ENCODE data around the gene MAP3K6.
A peak's percentile ranks its signal among the peaks of the same experiment; 100 is the strongest.

Gene MAP3K6

DNA sequence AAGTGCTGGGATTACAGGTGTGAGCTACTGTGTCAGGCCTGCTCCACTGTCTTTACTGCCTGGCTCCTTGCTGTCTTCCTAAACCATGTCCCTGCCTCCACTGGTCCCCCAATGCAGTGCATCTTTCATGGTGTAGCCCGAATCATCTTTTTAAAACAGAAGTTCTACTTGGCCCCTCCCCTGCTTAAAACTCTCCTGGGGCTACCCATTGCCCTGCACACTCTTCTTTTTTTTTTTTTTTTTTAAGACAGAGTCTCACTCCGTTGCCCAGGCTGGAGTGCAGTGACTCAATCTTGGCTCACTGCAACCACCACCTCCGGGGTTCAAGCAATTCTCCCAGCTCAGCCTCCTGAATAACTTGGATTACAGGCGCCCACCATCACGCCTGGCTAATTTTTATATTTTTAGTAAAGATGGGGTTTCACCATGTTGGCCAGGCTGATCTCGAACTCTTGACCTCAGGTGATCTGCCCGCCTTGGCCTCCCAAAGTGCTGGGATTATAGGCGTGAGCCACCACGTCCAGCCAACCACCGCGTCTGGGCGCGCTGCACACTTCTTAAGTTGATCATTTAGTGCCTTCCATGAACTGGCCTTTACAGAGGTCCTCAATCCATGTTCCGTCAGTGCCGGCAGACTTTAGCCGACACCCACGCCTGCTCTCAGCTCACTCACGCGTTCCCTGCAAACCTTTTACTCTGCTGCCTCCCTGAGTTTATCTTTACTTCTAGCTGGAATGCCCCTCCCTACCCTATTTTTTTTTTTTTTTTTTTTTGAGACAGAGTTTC, 5.5 kb upstream of the MAP3K6 start:
- no CpG with 5 or more reads among the region's 19 CpGs for WGBS, 2 donors (ENCODE audit: extremely low coverage in 2 of 2, insufficient read length in 2 of 2, insufficient replicate concordance in 1 of 2)

DNA sequence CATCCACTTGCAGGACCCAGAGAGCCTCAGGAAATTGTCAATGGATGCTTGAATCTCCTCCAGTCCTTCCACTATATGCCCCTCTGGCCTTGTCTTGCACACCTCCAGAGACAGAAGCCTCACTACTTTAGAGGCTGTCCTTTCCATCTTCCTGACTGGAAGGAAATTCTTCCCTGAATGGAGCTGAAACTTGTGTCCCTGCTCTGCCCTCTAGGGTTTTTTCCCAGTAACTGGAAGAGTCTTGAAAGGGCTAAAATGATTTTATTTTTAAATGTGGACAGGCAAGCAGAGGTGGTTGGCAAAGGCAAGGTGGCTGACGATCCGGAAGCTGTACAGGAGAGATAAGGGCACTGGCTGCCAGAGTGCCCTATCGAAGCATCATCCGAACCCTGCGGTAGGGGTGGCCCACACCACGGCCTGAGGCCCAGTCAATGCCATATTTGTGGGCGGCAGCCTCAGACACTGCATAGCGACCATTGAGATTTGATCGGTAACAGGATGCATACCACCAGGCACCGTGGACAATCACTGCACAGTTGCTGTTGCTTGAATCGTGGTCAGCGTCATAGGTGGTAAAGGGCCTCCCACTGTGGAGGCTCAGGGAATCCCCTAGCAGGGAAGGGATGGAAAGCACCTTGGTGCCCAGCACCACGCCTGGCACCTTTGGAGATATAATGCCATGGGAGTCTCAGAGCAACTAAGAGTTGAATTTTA, 2.3 kb upstream of the MAP3K6 start:
- H4K91ac ChIP-seq (ENCODE audit: low read depth, low read length, poor library complexity) = peak overlapping the region; percentile 57
- peak overlapping the region; percentile 13 for H3K23ac ChIP-seq (ENCODE audit: low read depth, low read length, poor library complexity)
- H4K8ac ChIP-seq (ENCODE audit: low read depth, low read length) = no peak overlapping the region
- no peak overlapping the region for H2BK120ac ChIP-seq (ENCODE audit: low read depth, low read length)
- H3K79me1 ChIP-seq (ENCODE audit: low read depth, low read length) = no peaks in the 10 kb centered on the region
- peak overlapping the region; percentile 73 for H2BK15ac ChIP-seq (ENCODE audit: low read length)
- no CpG with 5 or more reads among the region's 13 CpGs for WGBS, 2 donors (ENCODE audit: extremely low coverage in 2 of 2, insufficient read length in 2 of 2, insufficient replicate concordance in 1 of 2)
- no peaks in the 10 kb centered on the region for H3K36me3 ChIP-seq (replicated peaks in 1 of 2; ENCODE audit: control insufficient read depth in 2 of 2, insufficient read depth in 2 of 2, low read length in 2 of 2)
- peaks cover 18 to 20% of the 10 kb centered on the region in 2 donors for H3K4me1 ChIP-seq (ENCODE audit: control insufficient read depth in 2 of 2, insufficient read depth in 1 of 2, low read depth in 1 of 2, low read length in 2 of 2)
- no peak for DNase-seq (ENCODE audit: low spot score)
- peak overlapping the region; percentile 72 for H3K14ac ChIP-seq (ENCODE audit: low read length)
- no peak overlapping the region for H3K4me3 ChIP-seq (ENCODE audit: low read length in 2 of 2)
- no peak overlapping the region for H3K9ac ChIP-seq (ENCODE audit: low read depth, low read length, poor library complexity)
- H2BK12ac ChIP-seq (ENCODE audit: low read length) = peak overlapping the region; percentile 92
- H3K4ac ChIP-seq (ENCODE audit: low read length) = no peak overlapping the region
- H3K27me3 ChIP-seq (ENCODE audit: control insufficient read depth in 3 of 3, insufficient read depth in 3 of 3, low read depth in 1 of 3, low read length in 3 of 3) = peaks cover 0 to 14% (median 0%) of the 10 kb centered on the region in 3 experiments
- no peak overlapping the region for H2BK5ac ChIP-seq (ENCODE audit: low read length)
- H2AFZ ChIP-seq (ENCODE audit: low read length) = no peak overlapping the region
- H3K27ac ChIP-seq (replicated peaks; ENCODE audit: low read length) = no peak overlapping the region
- H3K9me3 ChIP-seq (replicated peaks in 1 of 2; ENCODE audit: control insufficient read depth in 2 of 2, insufficient read depth in 1 of 2, low read depth in 1 of 2, low read length in 2 of 2) = no peaks in the 10 kb centered on the region
- H2AK5ac ChIP-seq (ENCODE audit: low read depth, low read length) = no peak overlapping the region
- H3K4me2 ChIP-seq (ENCODE audit: insufficient read depth, low read length, poor library complexity, severe bottlenecking) = no peak overlapping the region
- H3K18ac ChIP-seq (ENCODE audit: low read length) = peak overlapping the region; percentile 22

More for the DNA sequence above, 5.5 kb upstream of the MAP3K6 start:
- Histone ChIP-seq H3K27ac (replicated peaks; ENCODE audit: low read length) (no peak overlapping the region), H3K4me2 (ENCODE audit: insufficient read depth, low read length, poor library complexity, severe bottlenecking) (no peak overlapping the region), H3K4ac (ENCODE audit: low read length) (no peak overlapping the region), H4K8ac (ENCODE audit: low read depth, low read length) (no peak overlapping the region), H3K9ac (ENCODE audit: low read depth, low read length, poor library complexity) (no peak overlapping the region), H3K4me1 (ENCODE audit: control insufficient read depth in 2 of 2, insufficient read depth in 1 of 2, low read depth in 1 of 2, low read length in 2 of 2) (peaks cover 3 to 5% of the 10 kb centered on the region in 2 donors), H3K23ac (ENCODE audit: low read depth, low read length, poor library complexity) (peak overlapping the region; percentile 59), H2BK12ac (ENCODE audit: low read length) (no peak overlapping the region), H3K18ac (ENCODE audit: low read length) (peak overlapping the region; percentile 25), H2AFZ (ENCODE audit: low read length) (no peak overlapping the region), H2BK15ac (ENCODE audit: low read length) (no peak overlapping the region), H2AK5ac (ENCODE audit: low read depth, low read length) (no peak overlapping the region), H3K4me3 (ENCODE audit: low read length in 2 of 2) (no peak overlapping the region), H3K79me1 (ENCODE audit: low read depth, low read length) (no peaks in the 10 kb centered on the region), H4K91ac (ENCODE audit: low read depth, low read length, poor library complexity) (no peak overlapping the region), H3K9me3 (replicated peaks in 1 of 2; ENCODE audit: control insufficient read depth in 2 of 2, insufficient read depth in 1 of 2, low read depth in 1 of 2, low read length in 2 of 2) (no peaks in the 10 kb centered on the region), H2BK5ac (ENCODE audit: low read length) (no peak overlapping the region), H3K36me3 (replicated peaks in 1 of 2; ENCODE audit: control insufficient read depth in 2 of 2, insufficient read depth in 2 of 2, low read length in 2 of 2) (no peaks in the 10 kb centered on the region), H3K14ac (ENCODE audit: low read length) (no peak overlapping the region), H2BK120ac (ENCODE audit: low read depth, low read length) (no peak overlapping the region), H3K27me3 (ENCODE audit: control insufficient read depth in 3 of 3, insufficient read depth in 3 of 3, low read depth in 1 of 3, low read length in 3 of 3) (peaks cover 0 to 14% (median 0%) of the 10 kb centered on the region in 3 experiments)
- DNase-seq (ENCODE audit: low spot score) = no peak

DNA sequence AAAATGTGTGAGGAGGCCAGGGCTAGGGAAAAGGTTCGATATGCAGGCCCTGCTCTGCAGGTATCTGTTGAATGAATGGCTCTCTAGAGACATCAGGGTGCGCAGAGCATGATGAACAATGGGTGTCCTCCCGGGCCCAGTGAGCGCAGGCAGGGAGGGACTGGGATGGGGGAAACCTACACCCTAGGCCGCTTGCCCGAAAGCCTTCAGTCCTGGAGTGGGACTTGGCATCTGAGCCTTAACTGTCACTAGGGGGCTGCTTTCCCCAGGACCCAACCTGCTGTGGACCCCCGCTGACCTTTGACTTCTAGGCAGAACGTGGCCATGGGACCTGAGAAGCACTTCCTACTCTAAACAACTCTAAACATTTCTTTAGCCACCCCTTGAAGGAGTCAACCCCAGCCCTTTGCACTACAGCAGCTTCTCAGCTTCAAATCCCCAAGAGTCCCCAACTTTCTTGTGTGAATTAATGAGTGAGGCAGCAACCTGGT, 444 bp upstream of the MAP3K6 start:
- Histone ChIP-seq H3K4me2 (ENCODE audit: insufficient read depth, low read length, poor library complexity, severe bottlenecking) (peak overlapping the region; percentile 94), H3K4me1 (ENCODE audit: control insufficient read depth in 2 of 2, insufficient read depth in 1 of 2, low read depth in 1 of 2, low read length in 2 of 2) (peaks cover 18 to 28% of the 10 kb centered on the region in 2 donors), H2AK5ac (ENCODE audit: low read depth, low read length) (peak overlapping the region; percentile 23), H4K91ac (ENCODE audit: low read depth, low read length, poor library complexity) (peak overlapping the region; percentile 13), H3K27ac (replicated peaks; ENCODE audit: low read length) (peak overlapping the region; percentile 94), H3K18ac (ENCODE audit: low read length) (peak overlapping the region; percentile 88), H2BK120ac (ENCODE audit: low read depth, low read length) (no peak overlapping the region), H3K79me1 (ENCODE audit: low read depth, low read length) (no peaks in the 10 kb centered on the region), H3K23ac (ENCODE audit: low read depth, low read length, poor library complexity) (peak overlapping the region; percentile 81), H3K14ac (ENCODE audit: low read length) (peak overlapping the region; percentile 25), H2BK15ac (ENCODE audit: low read length) (peak overlapping the region; percentile 88), H2AFZ (ENCODE audit: low read length) (peak overlapping the region; percentile 99), H3K4me3 (ENCODE audit: low read length in 2 of 2) (peak overlapping the region; percentile 71 to 83), H3K36me3 (replicated peaks in 1 of 2; ENCODE audit: control insufficient read depth in 2 of 2, insufficient read depth in 2 of 2, low read length in 2 of 2) (peaks cover 0 to 16% of the 10 kb centered on the region in 2 donors), H2BK12ac (ENCODE audit: low read length) (no peak overlapping the region), H3K9me3 (replicated peaks in 1 of 2; ENCODE audit: control insufficient read depth in 2 of 2, insufficient read depth in 1 of 2, low read depth in 1 of 2, low read length in 2 of 2) (no peaks in the 10 kb centered on the region), H3K4ac (ENCODE audit: low read length) (no peak overlapping the region), H3K9ac (ENCODE audit: low read depth, low read length, poor library complexity) (peak overlapping the region; percentile 82), H4K8ac (ENCODE audit: low read depth, low read length) (no peak overlapping the region), H3K27me3 (ENCODE audit: control insufficient read depth in 3 of 3, insufficient read depth in 3 of 3, low read depth in 1 of 3, low read length in 3 of 3) (peaks cover 0 to 6% (median 0%) of the 10 kb centered on the region in 3 experiments), H2BK5ac (ENCODE audit: low read length) (peak overlapping the region; percentile 40)
- DNase-seq (ENCODE audit: low spot score) = no peak
- WGBS, 2 donors (ENCODE audit: extremely low coverage in 2 of 2, insufficient read length in 2 of 2, insufficient replicate concordance in 1 of 2) = no CpG with 5 or more reads among the region's 8 CpGs

GRCh38 chr1:27366113-27366410, 699 bp downstream of the MAP3K6 start:
- Histone ChIP-seq H3K4me2 (ENCODE audit: insufficient read depth, low read length, poor library complexity, severe bottlenecking) (peak overlapping the region; percentile 94), H2BK15ac (ENCODE audit: low read length) (peak overlapping the region; percentile 88), H2BK12ac (ENCODE audit: low read length) (no peak overlapping the region), H3K27ac (replicated peaks; ENCODE audit: low read length) (peak overlapping the region; percentile 94), H3K18ac (ENCODE audit: low read length) (peak overlapping the region; percentile 93), H2AFZ (ENCODE audit: low read length) (peak overlapping the region; percentile 99), H3K4me3 (ENCODE audit: low read length in 2 of 2) (peak overlapping the region; percentile 71 to 83), H4K91ac (ENCODE audit: low read depth, low read length, poor library complexity) (no peak overlapping the region), H3K79me1 (ENCODE audit: low read depth, low read length) (no peaks in the 10 kb centered on the region), H3K14ac (ENCODE audit: low read length) (no peak overlapping the region), H2AK5ac (ENCODE audit: low read depth, low read length) (no peak overlapping the region), H2BK5ac (ENCODE audit: low read length) (peak overlapping the region; percentile 2), H3K36me3 (replicated peaks in 1 of 2; ENCODE audit: control insufficient read depth in 2 of 2, insufficient read depth in 2 of 2, low read length in 2 of 2) (peaks cover 0 to 26% of the 10 kb centered on the region in 2 donors), H3K23ac (ENCODE audit: low read depth, low read length, poor library complexity) (peak overlapping the region; percentile 81), H3K4me1 (ENCODE audit: control insufficient read depth in 2 of 2, insufficient read depth in 1 of 2, low read depth in 1 of 2, low read length in 2 of 2) (peaks cover 18 to 30% of the 10 kb centered on the region in 2 donors), H3K4ac (ENCODE audit: low read length) (no peak overlapping the region), H4K8ac (ENCODE audit: low read depth, low read length) (no peak overlapping the region), H3K9me3 (replicated peaks in 1 of 2; ENCODE audit: control insufficient read depth in 2 of 2, insufficient read depth in 1 of 2, low read depth in 1 of 2, low read length in 2 of 2) (no peaks in the 10 kb centered on the region), H2BK120ac (ENCODE audit: low read depth, low read length) (no peak overlapping the region), H3K27me3 (ENCODE audit: control insufficient read depth in 3 of 3, insufficient read depth in 3 of 3, low read depth in 1 of 3, low read length in 3 of 3) (peaks cover 2 to 9% (median 6%) of the 10 kb centered on the region in 3 experiments), H3K9ac (ENCODE audit: low read depth, low read length, poor library complexity) (peak overlapping the region; percentile 79)
- no CpG with 5 or more reads among the region's 30 CpGs for WGBS, 2 donors (ENCODE audit: extremely low coverage in 2 of 2, insufficient read length in 2 of 2, insufficient replicate concordance in 1 of 2)
- DNase-seq (ENCODE audit: low spot score) = peak; percentile 89

All from neuronal stem cell (in vitro differentiated cells).